HG03060 (cell line): ENCODE results near the gene CETN2.
"Not testable (repeated sequence)": the region's sequence is repeated elsewhere in the genome, so short reads cannot be mapped to it uniquely, and the experiment has no call there.

Experiments used
- ATAC-seq: cut with Tn5 transposase; IDR thresholded peaks from one replicate; pipeline ENCODE4 v1.9.1; 2021; ENCODE audit warnings: low read depth, moderate number of reproducible peaks; ENCODE audit not compliant: unreplicated experiment

Gene CETN2

DNA sequence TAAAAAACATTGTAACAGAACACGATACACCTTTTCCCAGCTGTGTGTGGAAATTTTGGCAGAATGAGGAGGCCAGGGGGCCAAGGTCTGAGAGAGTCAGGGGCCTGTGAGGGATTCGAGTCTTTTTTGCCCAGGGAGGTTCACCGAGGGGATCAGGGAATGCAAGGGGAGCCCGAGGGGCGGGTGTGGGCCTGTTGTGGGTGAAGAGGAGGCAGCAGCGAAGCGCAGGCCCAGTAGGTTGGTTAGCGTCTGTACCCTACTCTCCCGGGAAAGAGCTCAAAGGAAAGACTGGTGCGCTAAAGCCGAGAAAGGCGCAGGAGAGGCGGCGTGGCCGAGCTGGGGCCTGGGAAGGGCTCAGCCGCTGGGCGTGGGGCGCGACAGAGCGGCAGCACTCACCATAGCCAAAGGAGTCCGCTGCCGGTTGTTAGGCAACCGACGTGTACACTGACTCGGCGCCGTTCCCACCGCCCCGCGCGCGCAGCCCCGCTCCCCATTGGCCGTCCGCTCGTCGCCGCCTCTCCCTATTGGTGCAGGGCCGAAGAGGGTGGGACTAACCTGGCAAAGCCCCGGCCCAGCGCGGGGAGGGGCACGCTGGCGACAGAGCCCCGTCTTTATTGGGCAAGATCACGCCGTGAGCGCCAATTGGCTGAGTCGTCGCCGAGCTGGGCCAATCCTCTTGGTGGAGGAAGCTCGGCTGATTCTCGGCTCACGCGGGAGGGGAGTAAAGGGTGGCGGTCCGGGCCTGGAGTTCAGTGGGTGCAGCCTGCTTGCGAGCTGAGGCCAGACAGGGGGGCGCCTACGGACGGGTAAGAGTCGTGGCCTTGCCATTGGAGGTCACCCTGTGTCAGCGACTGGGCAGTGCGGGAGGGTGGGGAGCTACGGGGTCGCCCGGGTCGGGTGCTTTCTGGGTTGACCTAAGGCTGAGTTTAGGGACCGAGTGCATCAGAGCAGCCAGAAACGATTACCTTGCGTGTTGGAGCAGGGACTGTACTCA is at the start of gene CETN2, which contains the start of gene NSDHL:
Gene CETN2 (minus strand): TSS at position 446 of the 994 bp plus-strand sequence. CDS start 47 bp downstream, at position 399.
Gene NSDHL (plus strand): TSS at position 752 of the 994 bp plus-strand sequence. CDS start 15,262 bp downstream, outside the sequence.
- peak; percentile 98 for ATAC-seq

DNA sequence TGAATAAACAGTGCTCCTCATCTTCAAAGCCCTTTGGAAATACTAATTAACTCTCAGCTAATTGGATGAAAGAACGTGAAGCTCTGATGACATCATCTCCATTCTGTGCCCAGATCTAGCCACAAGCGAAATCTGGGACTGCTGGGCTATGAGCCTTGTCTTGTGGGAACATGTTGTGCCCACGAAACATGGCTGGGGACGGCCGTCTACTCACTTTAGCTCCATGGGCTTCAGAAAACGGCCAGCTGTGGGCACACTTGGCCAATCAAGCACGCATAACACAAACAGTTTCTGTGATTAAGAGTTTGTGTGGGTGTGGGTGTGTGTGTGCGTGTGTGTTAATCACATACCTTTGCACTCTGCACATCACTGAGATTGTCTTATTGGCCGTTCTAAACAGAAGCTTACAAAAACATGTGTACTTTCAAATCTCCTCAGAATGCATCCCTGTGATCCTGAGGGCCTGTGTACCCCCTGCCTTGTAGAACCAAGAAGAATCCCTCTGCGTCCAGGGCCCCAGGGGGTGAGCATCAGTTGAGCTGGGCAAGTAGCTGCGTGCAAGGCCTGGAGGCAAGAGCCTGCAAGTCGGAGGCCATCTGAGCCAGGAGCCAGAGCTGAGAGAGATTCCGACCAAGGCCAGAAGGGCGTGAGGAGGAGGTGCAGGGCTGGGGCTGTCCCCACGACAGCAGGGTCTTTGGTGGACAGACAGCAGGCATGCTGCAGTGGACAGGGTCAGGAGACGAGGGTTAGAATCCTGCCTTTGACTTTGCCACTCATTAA is 48.6 kb upstream of the CETN2 start:
- no peak for ATAC-seq

DNA sequence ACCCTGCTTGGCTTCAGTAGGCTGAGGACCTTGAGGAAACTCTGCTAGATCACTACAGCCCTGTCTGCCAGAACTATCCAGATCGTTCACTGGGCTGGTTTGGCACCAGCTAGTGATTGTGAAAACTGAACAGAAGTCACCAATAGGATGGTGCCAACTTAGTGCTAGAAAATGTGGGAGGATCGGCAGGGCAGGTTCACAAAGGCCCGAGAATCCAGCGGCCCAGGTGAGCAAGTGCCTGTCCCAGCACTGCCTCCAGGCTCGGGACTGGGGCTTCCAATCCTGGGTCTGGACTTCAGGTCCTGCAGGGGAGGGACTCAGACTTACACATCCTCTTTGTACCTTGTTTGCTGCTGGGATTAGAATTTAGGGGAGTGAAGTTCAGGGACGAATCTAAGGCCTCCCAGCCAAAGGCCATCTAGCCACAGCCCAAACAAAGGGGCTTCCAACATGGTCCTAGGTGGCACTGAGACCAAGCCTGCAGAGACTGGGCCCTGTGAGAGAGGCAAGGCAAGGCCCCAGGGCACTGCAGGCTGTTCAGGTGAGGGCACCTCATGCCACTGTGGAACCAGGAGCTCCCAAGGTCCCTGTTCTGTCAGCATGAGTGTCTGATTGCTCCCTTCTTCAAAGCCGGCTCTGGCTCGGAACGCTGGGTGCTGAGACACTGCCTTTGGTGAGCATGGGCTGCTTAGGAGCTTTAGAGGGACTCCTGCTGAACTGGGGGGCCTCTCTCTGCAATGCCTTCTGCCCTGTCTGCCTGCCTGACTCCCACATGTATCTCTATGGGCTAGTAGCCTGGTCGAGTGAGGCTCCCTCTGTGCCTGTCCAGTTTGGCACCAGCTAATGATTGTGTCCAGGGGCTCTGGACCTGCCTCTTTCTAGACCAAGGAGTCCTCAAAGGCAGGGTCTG is 46.6 kb upstream of the CETN2 start:
- no peak for ATAC-seq

DNA sequence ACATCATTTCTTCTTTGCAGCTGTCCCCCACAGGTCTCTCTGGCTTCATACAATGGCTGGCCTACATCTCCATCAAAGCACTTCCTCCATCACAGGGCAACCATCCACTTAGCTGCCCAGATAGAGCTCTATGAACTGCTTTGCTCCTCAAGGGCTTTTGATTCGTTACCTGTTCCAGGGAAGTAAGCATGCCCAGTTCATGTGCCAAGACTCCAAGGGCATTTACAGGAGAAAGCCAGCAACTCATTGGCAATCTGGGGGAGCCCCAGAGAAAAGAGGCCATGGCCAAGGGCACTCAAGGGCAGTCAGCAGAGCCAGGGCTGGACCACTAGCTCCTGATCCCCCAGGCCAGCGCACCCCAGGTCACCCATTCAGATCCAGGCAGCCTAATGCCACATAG is 42.8 kb upstream of the CETN2 start:
- no peak for ATAC-seq

DNA sequence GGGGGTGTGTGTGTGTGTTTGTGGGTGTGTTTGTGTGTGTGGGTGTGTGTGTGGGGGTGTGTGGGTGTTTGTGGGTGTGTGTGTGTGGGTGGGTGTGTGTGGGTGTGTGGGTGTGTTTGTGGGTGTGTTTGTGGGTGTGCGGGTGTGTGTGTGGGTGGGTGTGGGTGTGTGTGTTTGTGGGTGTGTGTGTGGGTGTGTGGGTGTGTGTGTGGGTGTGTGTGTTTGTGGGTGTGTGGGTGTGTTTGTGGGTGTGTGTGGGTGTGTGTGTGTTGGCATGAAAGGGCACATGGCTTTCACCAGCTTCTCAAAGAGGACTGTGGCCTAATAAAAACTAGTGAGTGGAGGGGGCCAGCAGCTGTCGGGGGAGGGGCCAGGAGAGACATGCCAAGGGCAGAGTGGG is 42.0 kb upstream of the CETN2 start:
- ATAC-seq = no peak

DNA sequence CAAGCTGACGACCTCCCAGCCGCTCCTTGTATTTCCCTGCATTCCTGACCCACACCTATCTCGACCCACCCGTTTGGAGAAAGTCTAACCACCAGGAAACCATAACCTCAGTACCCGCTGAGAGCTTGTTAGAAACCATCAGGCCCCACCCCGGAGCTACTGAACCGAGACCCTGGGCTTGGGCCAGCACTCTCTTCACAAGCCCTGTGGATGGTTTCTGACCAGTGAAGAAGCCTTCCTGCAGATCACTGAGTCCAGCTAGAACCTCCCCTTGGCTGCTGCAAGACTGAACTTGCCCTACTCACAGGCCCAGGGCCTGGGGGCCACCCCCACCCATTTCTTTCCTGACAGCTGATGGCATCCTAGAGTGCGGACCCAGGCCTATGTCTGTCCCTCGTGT is 40.7 kb upstream of the CETN2 start:
- ATAC-seq = no peak

DNA sequence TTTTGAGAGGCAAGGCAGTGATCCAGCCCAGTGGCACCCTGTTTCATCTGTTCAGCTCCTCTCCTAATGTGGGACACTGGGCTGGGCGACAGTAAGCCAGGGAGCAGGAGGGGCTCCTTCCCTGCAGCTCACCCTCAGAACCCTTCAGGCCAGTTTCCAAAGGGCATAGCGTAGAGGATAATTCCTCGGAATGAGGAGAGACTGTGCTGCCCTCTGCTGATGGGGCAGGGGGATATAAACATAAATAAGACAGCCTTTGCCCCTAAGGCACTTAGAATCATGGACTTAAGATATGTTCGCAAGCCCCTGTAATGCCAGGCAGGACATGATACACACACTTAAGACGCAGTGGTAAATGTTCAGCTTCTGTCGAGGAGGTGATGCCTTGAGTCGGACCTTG is 39.4 kb upstream of the CETN2 start:
- no peak for ATAC-seq

DNA sequence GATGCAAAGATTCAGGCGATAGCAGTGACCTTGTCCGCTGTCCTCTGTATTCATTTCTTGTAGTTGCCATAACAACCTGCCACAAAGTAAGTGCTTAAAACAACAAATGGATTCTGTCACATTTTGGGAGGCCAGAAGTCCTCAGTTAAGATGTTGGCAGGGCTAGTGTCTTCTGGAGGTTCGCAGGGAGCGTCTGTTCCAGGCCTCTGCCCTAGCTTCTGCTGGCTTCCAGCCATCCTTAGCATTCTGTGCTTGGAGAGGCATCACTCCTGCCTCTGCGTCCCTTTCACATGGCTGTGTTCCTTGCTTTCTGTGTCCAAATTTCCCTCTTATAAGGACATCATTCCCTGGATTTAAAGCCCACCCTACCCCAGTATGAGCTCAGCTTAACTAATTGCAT is 35.8 kb upstream of the CETN2 start:
- no peak for ATAC-seq

DNA sequence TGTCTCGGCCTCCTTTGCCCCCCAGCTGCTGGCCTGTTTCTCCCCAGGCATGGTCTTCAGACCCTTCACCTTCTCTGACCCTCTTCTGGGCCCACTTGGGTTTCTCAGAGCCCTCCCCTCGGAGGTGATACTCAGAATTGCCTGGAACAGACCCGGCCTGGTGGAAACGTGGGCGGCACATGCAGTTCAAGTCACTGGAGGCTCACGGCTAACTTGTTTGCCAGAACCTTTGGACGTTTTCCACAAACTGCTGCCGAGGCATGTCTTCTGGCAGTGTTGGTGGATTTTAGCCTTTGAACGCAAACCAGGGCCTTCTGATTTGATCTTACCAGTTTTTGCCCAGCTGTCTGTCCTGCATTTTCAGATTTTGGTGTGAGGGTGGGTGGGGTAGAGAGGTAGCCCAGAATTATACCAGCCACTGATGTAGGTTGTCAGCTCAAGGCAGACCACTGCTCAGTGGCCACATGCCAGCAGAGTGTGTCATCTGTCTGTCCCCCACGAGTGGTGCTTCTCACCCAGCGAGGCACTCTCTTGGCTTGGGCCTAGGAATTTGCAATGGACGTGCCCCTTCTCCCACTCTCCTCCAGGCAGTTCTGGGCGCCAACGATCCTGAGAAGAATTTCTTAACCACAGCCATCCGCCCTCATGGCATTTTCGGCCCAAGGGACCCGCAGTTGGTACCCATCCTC is 34.8 kb upstream of the CETN2 start:
- ATAC-seq = no peak

DNA sequence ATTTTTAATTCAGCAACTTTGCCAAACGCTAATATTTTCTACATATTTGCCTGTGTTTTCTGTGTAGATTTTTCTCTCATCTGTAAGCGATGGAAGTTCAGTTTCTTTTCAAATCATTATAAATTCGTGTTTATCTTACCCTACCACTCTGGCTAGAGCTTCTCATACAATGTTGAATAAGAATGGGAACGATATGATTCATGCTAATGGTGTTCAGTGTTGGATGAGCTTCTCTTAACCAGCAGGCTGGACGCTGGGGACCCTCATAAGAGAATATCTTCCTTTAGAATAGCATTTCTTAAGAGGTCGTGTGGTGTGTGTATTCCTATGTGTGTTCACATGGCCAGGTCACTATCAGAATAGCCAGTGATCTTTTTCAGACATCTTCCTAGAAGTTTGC is 31.3 kb upstream of the CETN2 start:
- no peak for ATAC-seq

DNA sequence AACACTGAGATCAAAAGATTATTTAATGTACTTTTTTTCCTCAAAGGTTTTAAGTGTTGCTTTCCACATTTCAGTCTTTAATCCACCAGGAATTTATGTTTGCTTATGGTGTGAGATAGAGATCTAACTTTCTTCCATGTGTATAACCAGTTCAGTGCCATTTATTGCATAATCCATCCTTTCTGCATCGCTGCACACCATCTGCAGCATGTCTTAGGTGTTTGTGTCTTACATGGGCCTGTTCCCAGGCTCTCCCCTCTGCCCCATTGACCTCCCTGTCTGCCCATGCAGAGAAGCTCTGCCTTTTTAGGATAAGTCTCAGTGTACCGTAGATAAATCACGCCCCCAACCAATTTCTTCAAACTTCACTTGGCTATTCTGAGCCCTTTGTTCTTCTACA is 30.6 kb upstream of the CETN2 start:
- ATAC-seq = no peak

DNA sequence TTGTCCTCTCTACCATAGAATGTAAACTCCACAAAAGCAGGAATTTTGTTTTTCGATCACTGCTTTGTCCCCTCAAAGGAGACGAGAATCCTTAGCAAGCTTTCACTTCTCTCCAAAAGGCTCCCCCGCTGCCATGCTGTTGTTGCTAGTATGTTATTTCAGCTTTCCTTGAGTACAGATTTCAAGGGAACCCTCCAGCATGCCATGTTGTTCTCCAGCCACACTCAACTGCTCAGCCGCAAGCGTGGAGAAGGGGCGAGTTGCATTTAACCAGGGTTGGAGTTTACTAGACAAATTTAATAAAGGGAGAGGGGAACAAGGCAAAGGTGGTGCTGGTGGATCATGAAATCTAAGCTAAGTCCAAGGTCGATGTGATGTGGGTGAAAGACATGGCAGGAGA is 23.4 kb upstream of the CETN2 start:
- no peak for ATAC-seq

DNA sequence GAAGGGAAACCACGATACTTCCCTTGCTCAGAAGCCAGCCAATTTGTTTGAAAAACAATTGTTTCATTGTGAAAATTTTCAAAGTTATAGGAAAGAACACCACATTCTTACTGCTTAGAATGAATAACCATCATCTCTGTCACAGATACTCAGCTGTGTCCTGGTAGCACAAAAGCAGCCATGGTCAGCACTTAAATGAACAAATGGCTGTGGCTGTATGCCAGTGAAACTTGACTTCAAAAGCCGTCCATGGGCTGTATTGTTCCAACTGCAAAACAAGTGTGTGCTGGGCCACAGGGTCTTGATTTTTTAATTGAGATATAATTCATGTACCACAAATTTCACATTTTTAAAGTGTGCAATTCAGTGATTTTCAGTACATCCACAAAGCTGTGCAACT is 19.9 kb upstream of the CETN2 start:
- ATAC-seq = no peak

DNA sequence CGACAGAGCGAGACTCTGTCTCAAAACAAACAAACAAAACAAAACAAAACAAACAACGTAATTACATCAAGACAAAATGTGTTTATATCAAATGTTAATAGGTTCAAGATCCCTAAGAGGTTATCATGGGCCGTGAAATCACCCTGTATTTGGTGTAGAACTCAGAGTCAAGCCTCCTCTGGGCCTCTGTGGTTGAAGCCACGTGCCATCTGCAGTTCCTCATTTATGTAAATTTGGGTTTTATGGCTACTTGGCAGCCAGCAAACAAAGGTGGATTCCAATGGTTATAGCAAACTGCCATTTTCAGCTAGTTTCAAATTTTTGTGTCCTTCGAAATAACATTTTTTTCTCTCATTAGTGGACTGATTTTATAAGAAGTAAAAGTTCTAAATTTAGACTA is 16.7 kb upstream of the CETN2 start:
- no peak for ATAC-seq

DNA sequence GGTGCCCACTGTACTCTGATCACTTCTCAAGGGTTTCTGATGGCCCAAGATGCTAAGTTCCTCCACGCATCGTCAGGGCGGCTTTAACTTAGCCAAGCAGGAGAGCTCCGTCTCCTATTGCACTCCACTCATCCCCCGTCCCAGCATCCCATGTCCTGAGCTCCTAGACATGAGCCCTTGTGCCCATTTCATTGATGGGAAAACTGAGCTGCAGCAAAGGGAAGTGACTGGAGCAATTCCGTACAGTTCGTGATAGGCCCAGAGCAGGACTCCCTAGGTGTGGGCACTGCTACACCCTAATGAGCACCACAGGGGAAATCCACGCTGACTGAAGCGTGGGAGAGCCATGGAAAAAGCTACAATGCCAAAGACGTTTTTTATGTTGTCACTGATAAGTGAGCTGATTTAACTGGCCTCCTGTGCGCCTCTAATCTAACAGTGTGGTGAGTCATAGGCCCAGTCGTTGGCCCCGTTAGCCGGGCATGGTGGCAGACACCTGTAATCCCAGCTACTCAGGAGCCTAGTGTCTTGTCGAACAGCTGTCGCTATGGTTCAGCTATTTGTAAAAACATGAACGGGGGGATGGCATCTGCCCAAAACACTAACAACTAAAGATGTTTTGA is 15.2 kb upstream of the CETN2 start:
- ATAC-seq = no peak

DNA sequence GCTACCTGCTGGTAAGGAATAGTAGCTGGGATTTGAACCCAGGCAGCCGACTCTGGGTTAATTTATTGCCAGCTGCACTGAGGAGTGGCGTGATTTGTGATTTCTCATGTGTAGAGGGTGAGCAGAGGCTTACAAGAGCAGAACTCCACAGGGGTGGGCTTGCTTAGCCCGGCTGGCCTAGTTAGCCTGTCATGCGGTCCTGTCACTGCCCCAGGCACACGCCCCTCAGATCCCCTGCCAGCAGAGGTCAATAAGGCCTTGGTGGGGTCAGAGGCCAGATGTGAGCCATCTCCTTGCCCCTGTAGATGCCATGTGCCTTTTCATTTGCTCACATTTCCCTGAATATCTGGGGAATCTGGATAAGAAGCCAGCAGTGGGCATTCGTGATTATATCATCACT is 13.7 kb upstream of the CETN2 start:
- ATAC-seq = no peak

DNA sequence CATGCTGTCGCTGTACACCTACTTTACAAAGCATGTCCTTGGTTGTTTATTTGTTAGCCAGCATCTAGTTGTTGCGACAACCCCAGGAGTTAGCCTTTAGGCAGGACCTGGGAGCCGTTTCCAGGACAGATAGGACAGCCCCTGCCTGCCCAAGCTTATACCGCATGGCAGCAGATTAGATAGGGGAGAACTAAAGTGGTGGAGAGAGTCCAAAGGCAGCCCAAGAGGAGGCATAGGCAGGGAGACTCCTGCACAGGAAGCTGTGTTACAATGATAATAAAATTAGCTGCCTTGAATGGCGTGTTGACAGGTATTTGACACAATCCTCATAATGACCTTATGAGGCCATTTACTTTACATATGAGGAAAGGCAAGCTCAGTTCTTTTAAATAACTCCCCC is 13.3 kb upstream of the CETN2 start:
- no peak for ATAC-seq

DNA sequence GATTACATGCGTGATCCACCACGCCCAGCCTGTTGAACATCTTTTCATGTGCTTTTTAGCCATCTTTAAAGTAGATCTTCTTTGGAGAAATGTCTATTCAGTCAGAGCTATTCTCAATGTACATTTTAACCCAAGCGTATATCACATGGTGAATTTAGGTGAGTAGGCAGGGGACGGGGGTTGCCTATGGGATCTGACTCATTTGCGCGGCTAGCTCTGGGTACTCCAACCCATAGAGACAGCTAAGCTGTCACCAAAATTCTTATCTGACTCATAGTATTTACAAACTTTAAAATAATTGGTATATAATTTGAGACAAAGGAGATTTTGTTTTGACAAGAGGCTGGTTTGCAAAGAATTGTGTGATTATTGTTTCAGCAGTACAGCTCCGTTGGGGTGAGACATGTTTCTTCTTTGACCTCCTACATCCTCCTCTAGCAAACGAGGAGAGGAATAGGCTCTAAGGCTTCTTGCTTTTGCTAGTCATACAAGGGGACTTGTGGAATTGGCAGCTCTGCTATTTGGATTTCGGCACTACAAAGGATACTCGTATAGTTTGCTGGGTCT is 12.3 kb upstream of the CETN2 start:
- ATAC-seq = no peak

DNA sequence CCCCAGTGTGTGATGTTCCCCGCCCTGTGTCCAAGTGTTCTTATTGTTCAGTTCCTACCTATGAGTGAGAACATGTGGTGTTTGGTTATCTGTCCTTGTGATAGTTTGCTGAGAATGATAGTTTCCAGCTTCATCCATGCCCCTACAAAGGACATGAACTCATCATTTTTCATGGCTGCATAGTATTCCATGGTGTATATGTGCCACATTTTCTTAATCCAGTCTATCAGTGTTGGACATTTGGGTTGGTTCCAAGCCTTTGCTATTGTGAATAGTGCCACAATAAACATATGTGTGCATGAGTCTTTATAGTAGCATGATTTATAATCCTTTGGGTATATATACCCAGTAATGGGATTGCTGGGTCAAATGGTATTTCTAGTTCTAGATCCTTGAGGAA is 4.9 kb upstream of the CETN2 start:
- not testable (repeated sequence) for ATAC-seq
